HG03066 (cell line): ENCODE data around the gene FRMPD1.

Experiments
- ATAC-seq: cut with Tn5 transposase; IDR thresholded peaks from one replicate; pipeline ENCODE4 v1.9.1; 2021; ENCODE audit warnings: low read depth; ENCODE audit not compliant: unreplicated experiment

The FRMPD1 gene

GRCh38 chr9:37769995-37770394 is 119.2 kb downstream of the FRMPD1 start:
- ATAC-seq: no peak

GRCh38 chr9:37775216-37775919 is 124.6 kb downstream of the FRMPD1 start:
- ATAC-seq: no peak

DNA sequence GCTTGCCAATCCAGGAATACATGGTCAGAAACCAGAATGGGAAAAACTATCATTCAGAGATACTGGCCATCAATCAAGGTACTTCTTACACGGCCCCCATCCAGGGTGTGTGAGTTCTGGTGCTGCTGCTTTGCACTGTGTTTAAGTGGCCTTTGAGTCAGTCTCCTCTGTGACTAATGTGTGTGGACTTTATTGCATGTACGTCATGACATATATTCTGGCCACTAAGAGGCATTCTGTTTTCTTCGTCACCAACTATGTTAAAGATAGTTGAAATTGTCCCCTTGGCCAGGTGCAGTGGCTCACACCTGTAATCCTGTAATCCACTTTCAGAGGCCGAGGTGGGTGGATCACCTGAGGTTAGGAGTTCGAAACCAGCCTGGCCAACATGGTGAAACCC is 125.6 kb downstream of the FRMPD1 start:
- ATAC-seq: no peak

DNA sequence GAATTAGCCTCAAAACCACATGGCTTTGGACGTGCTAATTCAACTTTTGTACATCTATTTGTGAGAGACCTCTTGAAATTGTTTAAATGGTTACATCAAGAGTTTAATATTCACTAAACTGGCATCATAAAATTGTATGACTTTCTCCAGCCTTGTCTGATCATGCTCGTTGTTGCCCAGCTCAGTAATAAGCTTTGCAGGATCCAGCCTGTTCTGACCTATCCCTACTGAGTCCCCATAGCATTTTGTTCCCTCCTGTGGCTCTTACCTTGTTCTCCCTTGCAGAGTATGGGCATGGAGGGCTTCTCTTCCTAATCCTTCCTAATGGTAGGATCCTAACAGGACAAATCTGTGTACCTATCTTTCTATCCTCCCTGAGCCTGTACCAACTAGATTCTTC is 127.8 kb downstream of the FRMPD1 start:
- ATAC-seq: no peak

GRCh38 chr9:37784291-37784615 is 133.5 kb downstream of the FRMPD1 start:
- no peak for ATAC-seq

DNA sequence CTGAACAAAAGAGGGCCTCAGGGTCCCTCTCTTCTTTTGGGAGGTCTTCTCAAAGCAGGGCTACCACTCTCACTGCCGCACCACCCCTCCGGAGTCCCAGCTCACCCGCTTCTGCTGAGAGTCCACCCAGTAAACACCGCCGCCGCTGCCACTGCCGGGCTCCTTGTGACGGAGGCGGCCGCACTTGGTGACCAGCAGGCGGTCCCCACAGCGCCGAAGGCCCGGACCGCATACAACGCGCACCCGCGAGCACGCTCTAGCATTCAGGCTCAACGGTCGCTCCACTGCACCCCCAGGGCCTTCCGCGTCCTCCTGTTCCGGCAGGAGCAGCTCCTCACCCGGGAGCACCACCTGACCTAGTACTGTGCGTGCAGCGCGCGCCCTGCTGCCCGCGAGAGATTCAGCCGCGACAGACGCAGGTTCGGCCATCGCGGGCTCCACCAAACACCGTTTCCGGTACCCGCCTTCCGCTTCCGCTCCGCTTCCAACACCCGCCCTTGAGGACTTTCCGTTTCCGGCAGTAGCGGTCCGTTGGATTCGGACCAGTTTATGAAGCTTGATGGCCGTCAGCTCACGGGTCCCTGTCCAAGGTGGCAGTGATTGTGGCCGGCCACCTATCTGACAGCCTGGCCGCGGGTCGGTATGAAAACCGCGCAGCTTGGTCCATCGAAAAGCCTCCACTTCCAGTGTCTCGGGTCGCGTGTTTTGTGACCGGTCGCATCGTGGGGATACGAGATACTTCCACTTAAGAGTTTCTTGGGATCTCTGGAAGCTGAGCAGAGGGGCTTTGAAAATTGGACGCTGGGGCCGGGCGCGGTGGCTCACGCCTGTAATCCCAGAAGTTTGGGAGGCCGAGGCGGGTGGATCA is 134.1 kb downstream of the FRMPD1 start, which contains the start of gene EXOSC3:
Gene EXOSC3 (minus strand): TSS at position 449 of the 868 bp plus-strand sequence. CDS start 20 bp downstream, at position 429.
- ATAC-seq: peak; percentile 93

GRCh38 chr9:37787059-37787458 is 136.3 kb downstream of the FRMPD1 start:
- ATAC-seq: no peak

DNA sequence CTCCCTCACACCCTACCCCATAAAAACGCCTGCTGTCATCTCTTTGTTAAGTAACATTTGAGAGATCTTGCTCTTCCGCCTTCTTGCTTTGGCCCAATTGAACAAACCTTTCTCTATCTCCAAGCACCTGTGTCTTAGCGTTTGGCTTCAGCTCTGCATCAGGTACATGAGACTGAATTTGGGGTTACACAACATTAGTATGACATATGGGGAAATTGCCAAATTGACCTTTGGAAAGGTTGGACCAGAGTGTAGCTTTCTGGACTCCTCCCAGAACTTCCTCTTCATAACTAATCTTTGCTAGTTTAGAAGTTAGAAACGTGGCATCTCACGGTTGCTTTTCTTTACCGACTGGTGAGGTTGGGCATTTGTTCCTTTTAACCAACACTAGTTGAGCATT is 137.6 kb downstream of the FRMPD1 start:
- no peak for ATAC-seq

GRCh38 chr9:37790096-37790495 is 139.3 kb downstream of the FRMPD1 start:
- ATAC-seq: no peak

DNA sequence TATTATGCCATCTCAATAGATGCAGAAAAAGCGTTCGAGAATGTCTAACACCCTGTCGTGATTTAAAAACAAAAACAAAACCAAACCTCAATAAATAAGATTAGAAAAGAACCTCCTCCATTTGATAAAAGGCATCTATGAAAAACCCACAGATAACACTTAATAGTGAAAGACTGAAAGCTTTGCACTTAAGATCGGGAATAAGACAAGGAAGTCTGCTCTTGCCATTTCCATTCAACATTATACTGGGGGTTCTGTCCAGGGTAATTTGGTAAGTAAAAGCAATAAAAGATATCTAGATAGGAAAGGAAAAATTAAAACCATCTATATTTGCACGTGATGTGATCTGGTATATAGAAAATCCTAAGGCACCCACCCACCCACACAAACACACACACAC is 141.4 kb downstream of the FRMPD1 start:
- ATAC-seq: no peak

GRCh38 chr9:37796232-37796631 is 145.5 kb downstream of the FRMPD1 start:
- no peak for ATAC-seq
